Pancreas (tissue), 10 donors: ENCODE data around the gene DLGAP1. TPM values are rescaled to one million over a fixed set of nuclear protein-coding genes. Genes with fewer than 3 reads are reported as not detected.

ENCODE experiments used
- ATAC-seq, 4 donors: fragments of 200-7000 bp; cut with Tn5 transposase; one replicate each; pipeline versions ENCODE4 v1.8.0 to v1.9.1; 2020; ENCODE audit warnings: mild to moderate bottlenecking in 4 of 4, moderate library complexity in 4 of 4
- DNase-seq, 6 donors: peaks; one replicate each; pipeline ENCODE4 v3.0.0-alpha.2; 2020
- FAIRE-seq: peaks from 2 replicates; lab custom pipeline; 2012; peaks lifted over from hg19 to GRCh38; lab: Jason Lieb, UNC
- H3K27ac ChIP-seq, 4 donors: fragments of 200-600 bp; sonication (generic); 1 replicate in 3 of 4; 2 replicates in 1 of 4; pipeline versions ENCODE4 v1.5.0 to v1.8.0; 2020
- H3K27me3 ChIP-seq, 4 donors: fragments of 200-600 bp; one replicate each; pipeline ENCODE4 v1.8.0; 2021
- H3K36me3 ChIP-seq, 3 donors: fragments of 200-600 bp; sonication (generic) in 1 of 3; one replicate each; pipeline versions ENCODE4 v1.5.0 to v1.8.0; 2020 to 2021
- H3K4me1 ChIP-seq, 3 donors: fragments of 200-600 bp; one replicate each; pipeline ENCODE4 v1.8.0; 2021
- H3K4me3 ChIP-seq, 4 donors: fragments of 200-600 bp; sonication (generic) in 2 of 4; one replicate each; pipeline versions ENCODE4 v1.5.0 to v1.8.0; 2020 to 2021
- H3K9me3 ChIP-seq, 4 donors: fragments of 200-600 bp; one replicate each; pipeline ENCODE4 v1.8.0; 2021
- WGBS, 2 donors: extraction: QIAGEN DNeasy Blood & Tissue Kit; methylation state at CpG; one replicate each; pipeline ENCODE4 v1.1.7; 2013; 5-methylcytosine and 5-hydroxymethylcytosine counted together
- intact Hi-C, 3 donors: fragments of 100-400 bp; cut with DNase I; formaldehyde crosslinking; loops; one replicate each; pipeline versions ENCODE4 v1.11.1 to v1.14.2; 2022
- polyA plus RNA-seq, 2 donors: library from polyadenylated mRNA; stranded (reverse); fragments of 200-250 nt; gene quantifications; one replicate each; pipeline ENCODE4 v1.2.3, GENCODE V29; 2013
- total RNA-seq, 6 donors: library from RNA; stranded (reverse); fragmentation: NEBNext Ultra II Directional in 4 of 6; extraction: Animal tissue kit (Norgen Biotek cat#: 25700) in 4 of 6; gene quantifications; one replicate each; pipeline versions ENCODE4 v1.2.1 to v1.2.4, GENCODE V29; 2021 to 2023
- TF ChIP-seq, protein P1 (sequence below), 4 donors: fragments of 200-600 bp; sonication (generic) in 3 of 4; IDR thresholded peaks; one replicate each; pipeline versions ENCODE4 v1.5.0 to v1.8.0; 2021; ENCODE audit warnings: antibody characterized with exemption in 4 of 4
- donor health status: healthy with polysubstance abuse.
- donor health status: DM: no; HTN: no; CAD: no; lungs with moderate emphysema.
- donor health status: DM: no; HTN: no; CAD: no.
- donor health status: control.
- donor health status: control.
- donor health status: Bipolar disorder and iron deficiency.
- donor health status: DM: yes; HTN: yes; CAD: no.
- donor health status: DM: no; HTN: no; CAD: no.
- donor health status: DM: no; HTN: no; CAD: no.
- donor health status: DM: yes; HTN: yes; CAD: no.

The DLGAP1 gene
- total and polyA plus RNA-seq, 8 donors: 0.12 to 0.62 (median 0.30) TPM; not detected in 2

DNA sequence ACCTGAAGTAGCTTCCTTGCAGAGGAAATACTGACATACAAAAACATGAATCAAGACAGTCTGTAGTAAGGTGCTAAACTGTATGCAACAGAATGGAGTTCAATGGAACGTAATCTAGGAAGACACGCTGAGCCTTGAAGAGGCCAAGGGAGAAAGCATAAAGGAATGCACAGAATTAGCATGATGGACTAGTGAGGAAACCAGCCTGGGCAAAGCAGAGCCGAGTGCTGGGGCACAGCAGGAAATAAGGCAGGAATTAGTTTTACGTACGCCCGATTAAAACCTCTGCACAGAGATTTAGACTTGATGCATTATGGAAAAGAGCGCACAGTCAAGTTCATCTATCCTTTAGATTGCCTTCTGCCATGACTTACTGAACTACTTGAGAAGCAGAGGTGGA lies 200.3 kb downstream of the DLGAP1 start:
- Histone ChIP-seq H3K36me3 (no peaks in the 10 kb centered on the region), H3K4me1 (no peaks in the 10 kb centered on the region), H3K27me3 (no peaks in the 10 kb centered on the region), H3K27ac (no peak overlapping the region), H3K4me3 (no peak overlapping the region), H3K9me3 (no peaks in the 10 kb centered on the region)
- 82 to 84% methylated on average over 7 of the region's 7 CpGs for WGBS, 2 donors
- ATAC-seq (no peak), DNase-seq (no peak), FAIRE-seq (no peak)
- intact Hi-C loops: no loop called here
- TF ChIP-seq, protein P1, sequence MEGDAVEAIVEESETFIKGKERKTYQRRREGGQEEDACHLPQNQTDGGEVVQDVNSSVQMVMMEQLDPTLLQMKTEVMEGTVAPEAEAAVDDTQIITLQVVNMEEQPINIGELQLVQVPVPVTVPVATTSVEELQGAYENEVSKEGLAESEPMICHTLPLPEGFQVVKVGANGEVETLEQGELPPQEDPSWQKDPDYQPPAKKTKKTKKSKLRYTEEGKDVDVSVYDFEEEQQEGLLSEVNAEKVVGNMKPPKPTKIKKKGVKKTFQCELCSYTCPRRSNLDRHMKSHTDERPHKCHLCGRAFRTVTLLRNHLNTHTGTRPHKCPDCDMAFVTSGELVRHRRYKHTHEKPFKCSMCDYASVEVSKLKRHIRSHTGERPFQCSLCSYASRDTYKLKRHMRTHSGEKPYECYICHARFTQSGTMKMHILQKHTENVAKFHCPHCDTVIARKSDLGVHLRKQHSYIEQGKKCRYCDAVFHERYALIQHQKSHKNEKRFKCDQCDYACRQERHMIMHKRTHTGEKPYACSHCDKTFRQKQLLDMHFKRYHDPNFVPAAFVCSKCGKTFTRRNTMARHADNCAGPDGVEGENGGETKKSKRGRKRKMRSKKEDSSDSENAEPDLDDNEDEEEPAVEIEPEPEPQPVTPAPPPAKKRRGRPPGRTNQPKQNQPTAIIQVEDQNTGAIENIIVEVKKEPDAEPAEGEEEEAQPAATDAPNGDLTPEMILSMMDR (IDR thresholded peaks at IDR 0.05): no peak

DNA sequence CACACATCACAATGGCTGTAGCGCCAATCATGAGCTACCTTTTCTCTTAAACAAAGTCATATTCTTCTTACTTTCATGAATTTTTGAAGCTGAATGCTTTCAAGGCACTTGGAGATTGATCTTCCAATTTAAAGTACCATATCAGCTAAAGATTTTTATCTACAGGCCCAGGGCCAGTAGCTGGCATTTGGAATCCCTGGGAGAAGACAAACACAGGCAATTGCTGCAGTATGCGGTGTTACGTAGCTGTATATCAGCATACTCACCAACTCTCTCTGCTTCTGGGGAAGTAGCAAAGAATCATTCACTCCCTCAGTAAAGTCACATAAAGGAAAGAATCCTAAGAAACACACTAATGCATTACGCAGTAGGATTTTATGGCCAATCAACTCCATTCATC lies 202.3 kb downstream of the DLGAP1 start:
- ATAC-seq (no peak), FAIRE-seq (no peak), DNase-seq (no peak)
- TF ChIP-seq, protein P1 (IDR thresholded peaks at IDR 0.05): no peak
- intact Hi-C loops: no loop called here
- Histone ChIP-seq H3K9me3 (no peaks in the 10 kb centered on the region), H3K27ac (no peak overlapping the region), H3K36me3 (no peaks in the 10 kb centered on the region), H3K4me1 (no peaks in the 10 kb centered on the region), H3K4me3 (no peak overlapping the region), H3K27me3 (no peaks in the 10 kb centered on the region)
- 86 to 89% methylated on average over 4 of the region's 4 CpGs for WGBS, 2 donors

DNA sequence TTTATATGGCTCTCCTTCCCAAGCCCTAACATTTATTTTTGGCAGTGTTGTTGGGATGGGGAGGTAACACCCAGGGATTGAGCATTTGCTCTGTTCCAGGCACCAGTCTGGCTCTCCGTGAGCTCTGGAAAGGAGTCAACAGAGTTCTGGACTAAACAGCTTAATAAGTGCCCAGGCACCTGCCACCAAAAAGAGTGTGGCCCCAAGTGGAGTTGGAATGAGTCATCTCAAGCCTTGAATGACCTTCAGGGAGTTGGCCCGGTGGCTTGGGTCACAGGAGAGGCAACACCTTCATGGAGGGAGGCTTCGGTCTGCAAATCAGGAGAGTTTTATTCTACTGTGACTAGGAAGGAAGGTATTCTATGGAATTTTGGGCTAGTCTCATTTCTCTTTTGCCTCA lies 203.2 kb downstream of the DLGAP1 start:
- Histone ChIP-seq H3K9me3 (no peaks in the 10 kb centered on the region), H3K27me3 (no peaks in the 10 kb centered on the region), H3K27ac (no peak overlapping the region), H3K36me3 (no peaks in the 10 kb centered on the region), H3K4me3 (no peak overlapping the region), H3K4me1 (no peaks in the 10 kb centered on the region)
- FAIRE-seq (no peak), ATAC-seq (no peak), DNase-seq (no peak)
- 78% methylated on average over 3 of the region's 3 CpGs for WGBS, 2 donors
- intact Hi-C loops: no loop called here
- TF ChIP-seq, protein P1 (IDR thresholded peaks at IDR 0.05): no peak

- no peak overlapping the region for H3K27ac ChIP-seq
- no peaks in the 10 kb centered on the region for H3K9me3 ChIP-seq
- no peak overlapping the region for H3K4me3 ChIP-seq
- no peaks in the 10 kb centered on the region for H3K36me3 ChIP-seq
- H3K4me1 ChIP-seq: no peaks in the 10 kb centered on the region
- TF ChIP-seq, protein P1 (IDR thresholded peaks at IDR 0.05): no peak
- DNase-seq (no peak), FAIRE-seq (no peak), ATAC-seq (no peak)
- WGBS, 2 donors: 71 to 77% methylated on average over 2 of the region's 2 CpGs
- intact Hi-C loops: no loop called here
- no peaks in the 10 kb centered on the region for H3K27me3 ChIP-seq
These were observed 203.9 kb downstream of the DLGAP1 start for GRCh38 chr18:4251206-4251605.

GRCh38 chr18:4250141-4250540 lies 205.0 kb downstream of the DLGAP1 start:
- no peaks in the 10 kb centered on the region for H3K4me1 ChIP-seq
- no peaks in the 10 kb centered on the region for H3K9me3 ChIP-seq
- ATAC-seq (no peak), DNase-seq (no peak), FAIRE-seq (no peak)
- 53 to 64% methylated on average over 2 of the region's 2 CpGs for WGBS, 2 donors
- H3K4me3 ChIP-seq: no peak overlapping the region
- H3K36me3 ChIP-seq: no peaks in the 10 kb centered on the region
- TF ChIP-seq, protein P1 (IDR thresholded peaks at IDR 0.05): no peak
- no peak overlapping the region for H3K27ac ChIP-seq
- H3K27me3 ChIP-seq: no peaks in the 10 kb centered on the region
- intact Hi-C loops: no loop called here
